ENCODE measurements around the gene CSF3R. TPM values are rescaled to one million over a fixed set of nuclear protein-coding genes. Genes with fewer than 3 reads are reported as not detected.

CSF3R gene
- total RNA-seq, 1 donor from 2014 or later, result 0.20 TPM

- H3K4me2 ChIP-seq (ENCODE audit: low read length), result no peak overlapping the region
- Mint-ChIP-seq H3K36me3 (ENCODE audit: low read depth, unreplicated experiment) (no peaks in the 10 kb centered on the region), H3K4me1 (ENCODE audit: low read depth, unreplicated experiment) (no peaks in the 10 kb centered on the region), H3K4me3 (ENCODE audit: unreplicated experiment) (no peak overlapping the region), H3K27me3 (ENCODE audit: low read depth, unreplicated experiment) (peaks cover 28% of the 10 kb centered on the region), H3K9me3 (ENCODE audit: unreplicated experiment) (no peaks in the 10 kb centered on the region), H3K27ac (ENCODE audit: unreplicated experiment) (no peak overlapping the region)
- FAIRE-seq (no peak), DNase-seq (ENCODE audit: low read depth) (no peak)
- no peak overlapping the region for H3K9ac ChIP-seq (ENCODE audit: low read length)
- no peaks in the 10 kb centered on the region for H3K36me3 ChIP-seq (ENCODE audit: insufficient read depth, low read length)
- H3K4me3 ChIP-seq (ENCODE audit: insufficient read depth, low read depth, low read length), result no peak overlapping the region
- H3K27ac ChIP-seq (ENCODE audit: low read depth, low read length), result no peak overlapping the region
- H2AFZ ChIP-seq (ENCODE audit: low read depth, low read length), result no peak overlapping the region
- H3K4me1 ChIP-seq (ENCODE audit: insufficient read depth, low read length), result no peaks in the 10 kb centered on the region
- H3K79me2 ChIP-seq (ENCODE audit: insufficient read depth, low read length), result no peaks in the 10 kb centered on the region
- TF ChIP-seq EZH2 (IDR thresholded peaks at IDR 0.05; ENCODE audit: insufficient read depth, low read length), result no peak
- TF ChIP-seq, protein P1, sequence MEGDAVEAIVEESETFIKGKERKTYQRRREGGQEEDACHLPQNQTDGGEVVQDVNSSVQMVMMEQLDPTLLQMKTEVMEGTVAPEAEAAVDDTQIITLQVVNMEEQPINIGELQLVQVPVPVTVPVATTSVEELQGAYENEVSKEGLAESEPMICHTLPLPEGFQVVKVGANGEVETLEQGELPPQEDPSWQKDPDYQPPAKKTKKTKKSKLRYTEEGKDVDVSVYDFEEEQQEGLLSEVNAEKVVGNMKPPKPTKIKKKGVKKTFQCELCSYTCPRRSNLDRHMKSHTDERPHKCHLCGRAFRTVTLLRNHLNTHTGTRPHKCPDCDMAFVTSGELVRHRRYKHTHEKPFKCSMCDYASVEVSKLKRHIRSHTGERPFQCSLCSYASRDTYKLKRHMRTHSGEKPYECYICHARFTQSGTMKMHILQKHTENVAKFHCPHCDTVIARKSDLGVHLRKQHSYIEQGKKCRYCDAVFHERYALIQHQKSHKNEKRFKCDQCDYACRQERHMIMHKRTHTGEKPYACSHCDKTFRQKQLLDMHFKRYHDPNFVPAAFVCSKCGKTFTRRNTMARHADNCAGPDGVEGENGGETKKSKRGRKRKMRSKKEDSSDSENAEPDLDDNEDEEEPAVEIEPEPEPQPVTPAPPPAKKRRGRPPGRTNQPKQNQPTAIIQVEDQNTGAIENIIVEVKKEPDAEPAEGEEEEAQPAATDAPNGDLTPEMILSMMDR (IDR thresholded peaks at IDR 0.05; ENCODE audit: insufficient read depth, low read depth, low read length), result no peak
- no peaks in the 10 kb centered on the region for H4K20me1 ChIP-seq (ENCODE audit: insufficient read depth, low read length)
- no peaks in the 10 kb centered on the region for H3K27me3 ChIP-seq (ENCODE audit: insufficient read depth, low read length)
- H3K9me3 ChIP-seq (ENCODE audit: insufficient read depth, low read depth, low read length), result no peaks in the 10 kb centered on the region
These were observed 40.5 kb upstream of the CSF3R start for GRCh38 chr1:36523230-36523495.

GRCh38 chr1:36522461-36523229, 39.9 kb upstream of the CSF3R start:
- TF ChIP-seq EZH2 (IDR thresholded peaks at IDR 0.05; ENCODE audit: insufficient read depth, low read length), result no peak
- TF ChIP-seq, protein P1 (IDR thresholded peaks at IDR 0.05; ENCODE audit: insufficient read depth, low read depth, low read length), result no peak
- no peaks in the 10 kb centered on the region for H3K4me1 ChIP-seq (ENCODE audit: insufficient read depth, low read length)
- peaks cover 29% of the 10 kb centered on the region for H3K27me3 Mint-ChIP-seq (ENCODE audit: low read depth, unreplicated experiment)
- no peaks in the 10 kb centered on the region for H3K9me3 Mint-ChIP-seq (ENCODE audit: unreplicated experiment)
- no peak overlapping the region for H3K4me3 ChIP-seq (ENCODE audit: insufficient read depth, low read depth, low read length)
- no peak overlapping the region for H2AFZ ChIP-seq (ENCODE audit: low read depth, low read length)
- H3K4me3 Mint-ChIP-seq (ENCODE audit: unreplicated experiment), result no peak overlapping the region
- no peak overlapping the region for H3K27ac ChIP-seq (ENCODE audit: low read depth, low read length)
- H3K36me3 ChIP-seq (ENCODE audit: insufficient read depth, low read length), result no peaks in the 10 kb centered on the region
- H3K9ac ChIP-seq (ENCODE audit: low read length), result no peak overlapping the region
- DNase-seq (ENCODE audit: low read depth) (no peak), FAIRE-seq (no peak)
- H3K79me2 ChIP-seq (ENCODE audit: insufficient read depth, low read length), result no peaks in the 10 kb centered on the region
- H4K20me1 ChIP-seq (ENCODE audit: insufficient read depth, low read length), result no peaks in the 10 kb centered on the region
- no peak overlapping the region for H3K27ac Mint-ChIP-seq (ENCODE audit: unreplicated experiment)
- no peaks in the 10 kb centered on the region for H3K4me1 Mint-ChIP-seq (ENCODE audit: low read depth, unreplicated experiment)
- H3K27me3 ChIP-seq (ENCODE audit: insufficient read depth, low read length), result no peaks in the 10 kb centered on the region
- no peaks in the 10 kb centered on the region for H3K36me3 Mint-ChIP-seq (ENCODE audit: low read depth, unreplicated experiment)
- H3K4me2 ChIP-seq (ENCODE audit: low read length), result no peak overlapping the region
- no peaks in the 10 kb centered on the region for H3K9me3 ChIP-seq (ENCODE audit: insufficient read depth, low read depth, low read length)

DNA sequence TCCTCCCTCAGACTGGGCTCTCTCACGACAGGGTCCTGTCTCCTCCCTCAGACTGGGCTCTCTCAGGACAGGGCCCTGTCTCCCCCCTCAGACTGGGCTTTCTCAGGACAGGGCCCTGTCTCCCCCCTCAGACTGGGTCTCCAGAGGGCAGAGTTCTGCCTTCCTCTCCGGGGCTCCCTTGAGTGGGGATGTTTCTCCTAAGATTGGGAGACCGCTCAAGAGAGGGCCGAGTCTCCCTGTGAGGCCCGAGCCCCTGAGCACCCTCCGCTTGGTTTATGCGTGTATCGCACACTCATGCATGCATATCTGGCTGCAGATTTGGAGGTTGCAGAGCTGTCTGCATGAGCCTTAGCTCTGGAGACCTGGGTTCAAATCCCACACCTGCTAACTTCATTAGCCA, 39.3 kb upstream of the CSF3R start:
- no peaks in the 10 kb centered on the region for H3K79me2 ChIP-seq (ENCODE audit: insufficient read depth, low read length)
- no peak overlapping the region for H2AFZ ChIP-seq (ENCODE audit: low read depth, low read length)
- H3K27me3 ChIP-seq (ENCODE audit: insufficient read depth, low read length), result no peaks in the 10 kb centered on the region
- no peaks in the 10 kb centered on the region for H3K9me3 ChIP-seq (ENCODE audit: insufficient read depth, low read depth, low read length)
- FAIRE-seq (no peak), DNase-seq (ENCODE audit: low read depth) (no peak)
- H3K4me1 Mint-ChIP-seq (ENCODE audit: low read depth, unreplicated experiment), result no peaks in the 10 kb centered on the region
- H3K9ac ChIP-seq (ENCODE audit: low read length), result no peak overlapping the region
- TF ChIP-seq, protein P1 (IDR thresholded peaks at IDR 0.05; ENCODE audit: insufficient read depth, low read depth, low read length), result no peak
- TF ChIP-seq EZH2 (IDR thresholded peaks at IDR 0.05; ENCODE audit: insufficient read depth, low read length), result no peak
- H3K4me3 ChIP-seq (ENCODE audit: insufficient read depth, low read depth, low read length), result no peak overlapping the region
- H3K36me3 Mint-ChIP-seq (ENCODE audit: low read depth, unreplicated experiment), result no peaks in the 10 kb centered on the region
- H3K4me3 Mint-ChIP-seq (ENCODE audit: unreplicated experiment), result no peak overlapping the region
- H3K27ac Mint-ChIP-seq (ENCODE audit: unreplicated experiment), result no peak overlapping the region
- H3K9me3 Mint-ChIP-seq (ENCODE audit: unreplicated experiment), result no peaks in the 10 kb centered on the region
- no peak overlapping the region for H3K27ac ChIP-seq (ENCODE audit: low read depth, low read length)
- H3K4me1 ChIP-seq (ENCODE audit: insufficient read depth, low read length), result no peaks in the 10 kb centered on the region
- H4K20me1 ChIP-seq (ENCODE audit: insufficient read depth, low read length), result no peaks in the 10 kb centered on the region
- no peak overlapping the region for H3K4me2 ChIP-seq (ENCODE audit: low read length)
- no peaks in the 10 kb centered on the region for H3K36me3 ChIP-seq (ENCODE audit: insufficient read depth, low read length)
- H3K27me3 Mint-ChIP-seq (ENCODE audit: low read depth, unreplicated experiment), result peaks cover 30% of the 10 kb centered on the region

Data from astrocyte (in vitro differentiated cells and primary cell).